Measurements from ENCODE around the gene GPRC5B.
A peak's percentile ranks its signal among the peaks of the same experiment; 100 is the strongest.

Gene GPRC5B

GRCh38 chr16:19837331-19837980 is 47.2 kb downstream of the GPRC5B start:
- no peak overlapping the region for H3K4me3 ChIP-seq (ENCODE audit: control insufficient read depth, low read depth, low read length)
- no peak for TF ChIP-seq CTCF (conservative IDR thresholded peaks at IDR 0.05; ENCODE audit: control insufficient read depth, insufficient read depth, low read depth, low read length)
- DNase-seq (ENCODE audit: low read depth): no peak

DNA sequence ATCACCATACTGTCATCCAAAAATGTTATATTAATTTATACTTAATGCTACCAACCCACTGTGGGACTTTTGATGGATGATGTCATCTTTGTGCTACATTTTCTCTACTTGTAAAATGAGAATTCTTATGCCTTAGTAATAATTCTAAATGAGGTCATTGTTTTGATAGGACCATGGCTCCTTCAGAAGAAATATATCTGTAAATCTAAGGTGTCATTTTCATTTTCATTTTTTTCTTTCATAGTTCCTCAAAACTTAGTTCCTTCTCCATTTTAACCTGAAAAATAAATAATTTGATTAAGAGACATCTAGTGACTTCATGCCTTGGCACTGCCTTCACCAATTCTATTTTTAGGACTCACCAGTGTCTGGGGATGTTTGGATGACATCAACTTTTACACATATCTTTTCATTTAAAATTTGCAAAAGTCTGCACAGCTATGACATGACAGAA is 48.7 kb downstream of the GPRC5B start:
- no peak for TF ChIP-seq CTCF (conservative IDR thresholded peaks at IDR 0.05; ENCODE audit: control insufficient read depth, insufficient read depth, low read depth, low read length)
- H3K4me3 ChIP-seq (ENCODE audit: control insufficient read depth, low read depth, low read length): no peak overlapping the region
- DNase-seq (ENCODE audit: low read depth): peak; percentile 67

GRCh38 chr16:19835196-19835595 is 49.5 kb downstream of the GPRC5B start:
- no peak for TF ChIP-seq CTCF (conservative IDR thresholded peaks at IDR 0.05; ENCODE audit: control insufficient read depth, insufficient read depth, low read depth, low read length)
- no peak for DNase-seq (ENCODE audit: low read depth)
- no peak overlapping the region for H3K4me3 ChIP-seq (ENCODE audit: control insufficient read depth, low read depth, low read length)

GRCh38 chr16:19833581-19833980 is 51.1 kb downstream of the GPRC5B start:
- H3K4me3 ChIP-seq (ENCODE audit: control insufficient read depth, low read depth, low read length): no peak overlapping the region
- no peak for DNase-seq (ENCODE audit: low read depth)
- TF ChIP-seq CTCF (conservative IDR thresholded peaks at IDR 0.05; ENCODE audit: control insufficient read depth, insufficient read depth, low read depth, low read length): no peak

GRCh38 chr16:19833176-19833575 is 51.5 kb downstream of the GPRC5B start:
- no peak overlapping the region for H3K4me3 ChIP-seq (ENCODE audit: control insufficient read depth, low read depth, low read length)
- no peak for DNase-seq (ENCODE audit: low read depth)
- TF ChIP-seq CTCF (conservative IDR thresholded peaks at IDR 0.05; ENCODE audit: control insufficient read depth, insufficient read depth, low read depth, low read length): no peak

GRCh38 chr16:19831678-19832077 is 53.0 kb downstream of the GPRC5B start:
- no peak for TF ChIP-seq CTCF (conservative IDR thresholded peaks at IDR 0.05; ENCODE audit: control insufficient read depth, insufficient read depth, low read depth, low read length)
- H3K4me3 ChIP-seq (ENCODE audit: control insufficient read depth, low read depth, low read length): no peak overlapping the region
- DNase-seq (ENCODE audit: low read depth): peak; percentile 81

All from fibroblast of mammary gland (primary cell).